GM19452 (cell line): ENCODE results near the gene DUOX1.

Experiments used
- ATAC-seq: cut with Tn5 transposase; IDR thresholded peaks from one replicate; pipeline ENCODE4 v1.9.1; 2021; ENCODE audit not compliant: unreplicated experiment

The DUOX1 gene

GRCh38 chr15:45139770-45140169 lies 10.0 kb downstream of the DUOX1 start:
- no peak for ATAC-seq

- ATAC-seq, result no peak
These were observed 10.9 kb downstream of the DUOX1 start for GRCh38 chr15:45140557-45141250.

- no peak for ATAC-seq
These were observed 11.6 kb downstream of the DUOX1 start for GRCh38 chr15:45141386-45141785.

- ATAC-seq, result no peak
These were observed 13.3 kb downstream of the DUOX1 start for GRCh38 chr15:45143056-45143455.

- no peak for ATAC-seq
These were observed 14.2 kb downstream of the DUOX1 start for GRCh38 chr15:45143946-45144345.

GRCh38 chr15:45144775-45145174 lies 15.0 kb downstream of the DUOX1 start:
- ATAC-seq, result no peak

GRCh38 chr15:45146405-45146804 lies 16.6 kb downstream of the DUOX1 start:
- no peak for ATAC-seq

- no peak for ATAC-seq
These were observed 17.8 kb downstream of the DUOX1 start for GRCh38 chr15:45147606-45148005.

- ATAC-seq, result no peak
These were observed 18.6 kb downstream of the DUOX1 start for GRCh38 chr15:45148076-45149059.

GRCh38 chr15:45149060-45149459 lies 19.3 kb downstream of the DUOX1 start:
- ATAC-seq, result no peak

- no peak for ATAC-seq
These were observed 20.7 kb downstream of the DUOX1 start for GRCh38 chr15:45150481-45150880.

- no peak for ATAC-seq
These were observed 21.2 kb downstream of the DUOX1 start for GRCh38 chr15:45150997-45151396.

- no peak for ATAC-seq
These were observed 22.4 kb downstream of the DUOX1 start for GRCh38 chr15:45151998-45152828.

GRCh38 chr15:45155739-45156138 lies 25.9 kb downstream of the DUOX1 start:
- no peak for ATAC-seq

GRCh38 chr15:45156744-45157455 lies 27.1 kb downstream of the DUOX1 start:
- no peak for ATAC-seq

- ATAC-seq, result no peak
These were observed 28.2 kb downstream of the DUOX1 start for GRCh38 chr15:45157974-45158373.

GRCh38 chr15:45161666-45162065 lies 31.9 kb downstream of the DUOX1 start:
- ATAC-seq, result no peak

GRCh38 chr15:45162771-45163507 lies 33.1 kb downstream of the DUOX1 start:
- no peak for ATAC-seq

- no peak for ATAC-seq
These were observed 33.7 kb downstream of the DUOX1 start for GRCh38 chr15:45163508-45163856.

- no peak for ATAC-seq
These were observed 35.1 kb downstream of the DUOX1 start for GRCh38 chr15:45164914-45165313.
